IPS-18c (cell line): ENCODE results near the gene CYSLTR2.
"Not testable (repeated sequence)": the region's sequence is repeated elsewhere in the genome, so short reads cannot be mapped to it uniquely, and the experiment has no call there.

Experiments used
- H3K4me3 ChIP-seq: 2 replicates; pipeline ENCODE4 v1.7.0; 2013; ENCODE audit warnings: low read depth, mild to moderate bottlenecking, low read length, moderate library complexity; ENCODE audit not compliant: insufficient read depth
- H3K9me3 ChIP-seq: one replicate; pipeline ENCODE4 v1.6.1; 2013; ENCODE audit warnings: mild to moderate bottlenecking, low read length, moderate library complexity; ENCODE audit not compliant: control insufficient read depth, insufficient read depth

The CYSLTR2 gene

GRCh38 chr13:48675247-48675646 is 21.5 kb downstream of the CYSLTR2 start:
- H3K9me3 ChIP-seq = no peaks in the 10 kb centered on the region
- H3K4me3 ChIP-seq = no peak overlapping the region

GRCh38 chr13:48678316-48678715 is 24.6 kb downstream of the CYSLTR2 start:
- no peaks in the 10 kb centered on the region for H3K9me3 ChIP-seq
- H3K4me3 ChIP-seq = no peak overlapping the region

GRCh38 chr13:48679941-48680680 is 26.4 kb downstream of the CYSLTR2 start:
- H3K4me3 ChIP-seq = no peak overlapping the region
- H3K9me3 ChIP-seq = no peaks in the 10 kb centered on the region

GRCh38 chr13:48680756-48681392 is 27.1 kb downstream of the CYSLTR2 start:
- Histone ChIP-seq H3K4me3 (no peak overlapping the region), H3K9me3 (no peaks in the 10 kb centered on the region)

- Histone ChIP-seq H3K9me3 (no peaks in the 10 kb centered on the region), H3K4me3 (no peak overlapping the region)
Measured at GRCh38 chr13:48681905-48682304, 28.2 kb downstream of the CYSLTR2 start.

GRCh38 chr13:48682436-48682835 is 28.7 kb downstream of the CYSLTR2 start:
- no peak overlapping the region for H3K4me3 ChIP-seq
- H3K9me3 ChIP-seq = no peaks in the 10 kb centered on the region

- Histone ChIP-seq H3K9me3 (peaks cover 4% of the 10 kb centered on the region), H3K4me3 (no peak overlapping the region)
Measured at GRCh38 chr13:48686636-48687210, 33.0 kb downstream of the CYSLTR2 start.

GRCh38 chr13:48687249-48687648 is 33.5 kb downstream of the CYSLTR2 start:
- peaks cover 4% of the 10 kb centered on the region for H3K9me3 ChIP-seq
- no peak overlapping the region for H3K4me3 ChIP-seq

- H3K4me3 ChIP-seq = no peak overlapping the region
- peaks cover 4% of the 10 kb centered on the region for H3K9me3 ChIP-seq
Measured at GRCh38 chr13:48693998-48694397, 40.3 kb downstream of the CYSLTR2 start.

- Histone ChIP-seq H3K9me3 (peaks cover 4% of the 10 kb centered on the region), H3K4me3 (no peak overlapping the region)
Measured at GRCh38 chr13:48695776-48696175, 42.0 kb downstream of the CYSLTR2 start.

- H3K9me3 ChIP-seq, H3K4me3 ChIP-seq: not testable (repeated sequence)
Measured at GRCh38 chr13:48696676-48697075, 42.9 kb downstream of the CYSLTR2 start.

GRCh38 chr13:48707405-48707804 is 53.7 kb downstream of the CYSLTR2 start:
- Histone ChIP-seq H3K4me3 (no peak overlapping the region), H3K9me3 (no peaks in the 10 kb centered on the region)

GRCh38 chr13:48708764-48709163 is 55.0 kb downstream of the CYSLTR2 start:
- Histone ChIP-seq H3K4me3 (no peak overlapping the region), H3K9me3 (no peaks in the 10 kb centered on the region)

- Histone ChIP-seq H3K9me3 (no peaks in the 10 kb centered on the region), H3K4me3 (no peak overlapping the region)
Measured at GRCh38 chr13:48709213-48709612, 55.5 kb downstream of the CYSLTR2 start.

- no peaks in the 10 kb centered on the region for H3K9me3 ChIP-seq
Measured at GRCh38 chr13:48710160-48710559, 56.4 kb downstream of the CYSLTR2 start.

GRCh38 chr13:48712141-48712540 is 58.4 kb downstream of the CYSLTR2 start:
- Histone ChIP-seq H3K4me3 (no peak overlapping the region), H3K9me3 (no peaks in the 10 kb centered on the region)

More at GRCh38 chr13:48710160-48710559, 56.4 kb downstream of the CYSLTR2 start:
- no peak overlapping the region for H3K4me3 ChIP-seq

GRCh38 chr13:48715977-48716376 is 62.2 kb downstream of the CYSLTR2 start:
- Histone ChIP-seq H3K4me3 (no peak overlapping the region), H3K9me3 (no peaks in the 10 kb centered on the region)

- H3K4me3 ChIP-seq = no peak overlapping the region
- no peaks in the 10 kb centered on the region for H3K9me3 ChIP-seq
Measured at GRCh38 chr13:48720621-48721020, 66.9 kb downstream of the CYSLTR2 start.
